GM10847 (cell line): ENCODE measurements around the gene ARHGEF3.

Experiments used
- POLR2A ChIP-seq: IDR thresholded peaks from 2 replicates; pipeline ENCODE4 v1.6.1; 2011; ENCODE audit not compliant: insufficient read length; ENCODE audit errors: extremely low read depth

The ARHGEF3 gene

DNA sequence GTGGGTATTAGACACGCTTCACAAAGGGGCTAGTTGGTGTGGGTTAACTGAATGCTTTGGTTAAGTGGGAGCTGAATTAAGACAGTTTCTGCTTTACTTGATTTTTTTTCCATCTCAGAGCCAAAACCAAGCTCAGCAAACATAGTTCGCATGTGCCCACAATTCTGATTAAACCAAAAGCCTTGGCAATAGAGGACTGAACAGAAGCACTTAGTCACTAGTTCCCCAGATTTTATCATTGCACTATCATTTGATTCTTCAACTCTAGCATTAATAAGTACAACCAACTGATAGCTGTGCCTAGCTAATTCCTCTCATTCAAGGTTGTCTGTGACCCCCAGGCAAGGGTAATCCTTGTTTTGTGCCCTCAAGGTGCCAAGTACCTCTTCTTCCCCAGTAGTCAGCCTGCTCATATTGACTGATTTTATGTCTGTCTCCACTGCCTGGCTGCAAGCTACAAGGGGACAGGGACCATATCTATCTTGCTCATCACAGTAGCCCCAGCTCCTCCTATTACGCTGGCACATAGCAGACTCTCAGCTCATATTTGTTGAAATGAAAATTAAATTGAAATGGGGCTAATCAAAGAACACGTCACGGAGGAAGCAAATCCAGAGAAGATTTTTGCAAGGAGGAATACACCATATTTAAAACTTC, 9.9 kb upstream of the ARHGEF3 start:
- TF ChIP-seq POLR2A, result no peak

DNA sequence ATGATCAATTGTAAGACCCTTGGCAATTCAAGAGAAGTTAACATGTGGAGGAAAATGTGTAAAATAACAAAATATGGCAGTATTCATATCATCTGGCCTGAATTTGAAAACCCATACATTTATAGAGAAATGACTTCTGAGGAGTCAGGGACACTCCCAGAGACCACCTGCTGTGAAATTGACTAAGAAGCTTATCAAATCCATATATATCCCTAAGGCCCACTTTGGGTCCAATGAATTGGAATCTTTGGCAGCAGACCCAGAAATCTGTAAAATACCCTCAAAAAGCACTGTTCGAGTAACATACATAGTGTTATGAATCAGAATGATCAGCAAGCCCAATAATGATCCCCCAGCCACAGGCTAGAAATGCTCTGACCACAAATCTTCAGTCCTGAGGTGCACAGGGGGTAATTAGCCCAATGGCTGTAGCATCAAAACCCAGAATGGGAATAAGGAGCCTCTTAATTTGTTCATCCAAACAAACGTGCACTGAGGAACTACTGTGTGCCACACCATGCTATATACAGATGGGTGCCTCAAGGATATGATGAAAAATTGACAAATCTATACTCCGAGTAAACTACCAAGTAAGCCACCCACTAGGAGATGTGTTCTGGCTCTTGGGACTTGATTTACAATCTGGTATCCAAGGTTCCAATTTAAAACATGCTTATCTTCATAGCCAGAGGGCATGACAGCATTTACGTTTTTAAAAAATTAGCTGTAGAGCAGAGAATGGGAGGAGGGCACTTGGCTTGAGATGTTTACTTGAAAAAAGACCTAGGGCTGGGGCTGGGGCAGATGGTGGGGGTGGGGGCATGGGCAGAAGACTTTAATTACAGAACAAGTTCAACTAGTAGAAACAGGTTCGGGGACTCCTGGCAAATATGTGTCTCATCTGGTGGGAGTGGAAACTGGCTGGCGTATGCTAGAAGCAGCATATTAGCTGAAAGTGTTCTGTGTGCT, 9.1 kb upstream of the ARHGEF3 start:
- no peak for TF ChIP-seq POLR2A

DNA sequence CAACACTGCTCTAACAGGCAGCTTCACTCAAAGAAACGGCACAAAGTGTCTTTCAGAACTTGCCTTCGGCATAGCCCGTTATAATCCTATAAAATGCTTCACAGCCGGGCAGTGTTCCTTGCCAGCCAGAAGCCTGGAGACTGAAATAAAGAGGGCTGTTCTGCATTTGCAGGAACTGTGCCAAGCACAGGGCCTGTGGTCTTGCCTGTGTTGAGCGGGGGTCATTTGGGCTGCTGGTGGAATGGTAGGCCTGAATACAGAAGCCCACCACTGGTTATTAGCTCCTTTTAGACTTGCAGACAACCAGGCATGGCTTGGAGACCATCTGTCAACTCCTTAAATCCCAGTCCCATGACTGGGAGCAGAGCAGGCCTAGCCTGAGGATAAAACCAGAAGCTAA, 4.7 kb upstream of the ARHGEF3 start:
- no peak for TF ChIP-seq POLR2A

DNA sequence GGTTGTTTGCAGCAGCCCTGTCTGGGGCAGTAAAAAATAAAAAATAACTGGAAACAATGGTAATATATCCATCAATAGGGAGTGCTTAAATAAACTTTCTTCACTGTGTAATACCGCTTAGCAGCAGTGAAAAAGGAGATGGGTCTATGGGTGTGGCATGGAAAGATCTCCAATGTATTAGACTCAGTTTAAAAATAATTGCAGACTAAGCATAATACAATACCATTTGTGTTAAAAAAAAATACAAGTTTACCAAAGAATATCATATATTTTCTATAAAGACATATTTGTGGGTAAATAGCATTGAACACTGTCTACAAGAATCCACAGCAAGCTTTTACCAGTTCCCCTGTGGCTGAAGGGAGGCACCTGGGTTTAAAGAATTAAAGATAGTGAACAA, 1.0 kb upstream of the ARHGEF3 start:
- TF ChIP-seq POLR2A, result no peak

DNA sequence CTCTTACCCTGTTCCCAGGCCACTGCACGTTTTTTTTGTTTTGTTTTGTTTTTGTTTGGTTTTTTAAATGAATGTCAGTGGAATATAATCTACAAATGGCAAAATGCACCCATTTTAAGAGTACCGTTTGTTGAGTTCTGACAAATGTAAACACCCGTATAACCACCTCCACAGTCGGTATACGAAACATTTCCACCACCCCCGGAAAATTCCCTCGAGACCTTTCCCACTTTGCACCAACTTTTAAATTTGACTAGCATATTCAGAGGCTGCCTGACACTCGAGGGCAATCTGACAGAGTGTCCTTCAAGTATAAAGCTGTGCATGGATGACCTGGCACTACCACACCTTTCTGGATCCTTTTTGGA, 613 bp upstream of the ARHGEF3 start:
- TF ChIP-seq POLR2A, result no peak

DNA sequence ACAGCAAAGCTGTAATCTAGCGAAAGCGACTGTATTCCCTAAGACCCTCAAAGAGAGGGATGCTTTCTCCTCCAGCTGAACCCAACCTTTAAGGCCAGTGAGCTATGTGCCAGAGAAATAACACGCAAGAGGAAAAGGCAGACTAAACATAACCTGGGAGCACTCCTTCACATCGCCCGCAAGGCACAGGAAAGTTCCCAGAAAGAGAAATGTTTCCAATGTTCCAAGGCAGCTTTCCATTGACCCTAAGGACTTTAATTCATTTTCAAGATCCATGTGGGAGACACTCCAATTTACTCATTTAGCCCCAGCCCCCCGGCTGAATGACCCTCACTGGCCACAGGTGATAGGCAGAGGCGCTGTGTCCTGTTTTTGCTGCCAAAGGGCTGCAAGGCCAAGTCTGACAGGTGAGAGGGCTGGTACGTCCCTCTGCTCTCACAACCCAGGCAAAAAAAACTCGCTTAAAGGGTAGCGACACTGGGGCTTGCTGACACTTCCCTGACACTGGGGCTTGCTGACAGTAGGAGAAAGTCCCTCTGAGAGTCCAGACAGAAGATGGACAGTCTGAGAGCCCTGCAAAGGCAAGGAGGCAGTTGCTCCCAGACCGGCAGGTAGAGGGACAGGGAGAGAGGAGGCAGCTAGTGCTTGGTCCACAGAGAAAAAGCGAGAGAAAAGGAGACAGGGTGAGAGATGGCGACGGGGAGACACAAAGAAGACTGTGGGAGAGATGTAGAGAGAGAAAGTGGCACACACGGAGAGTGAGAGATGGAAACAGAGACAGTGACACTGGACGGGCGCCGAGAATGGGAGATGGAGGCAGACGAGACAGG, 702 bp downstream of the ARHGEF3 start:
- TF ChIP-seq POLR2A, result no peak

DNA sequence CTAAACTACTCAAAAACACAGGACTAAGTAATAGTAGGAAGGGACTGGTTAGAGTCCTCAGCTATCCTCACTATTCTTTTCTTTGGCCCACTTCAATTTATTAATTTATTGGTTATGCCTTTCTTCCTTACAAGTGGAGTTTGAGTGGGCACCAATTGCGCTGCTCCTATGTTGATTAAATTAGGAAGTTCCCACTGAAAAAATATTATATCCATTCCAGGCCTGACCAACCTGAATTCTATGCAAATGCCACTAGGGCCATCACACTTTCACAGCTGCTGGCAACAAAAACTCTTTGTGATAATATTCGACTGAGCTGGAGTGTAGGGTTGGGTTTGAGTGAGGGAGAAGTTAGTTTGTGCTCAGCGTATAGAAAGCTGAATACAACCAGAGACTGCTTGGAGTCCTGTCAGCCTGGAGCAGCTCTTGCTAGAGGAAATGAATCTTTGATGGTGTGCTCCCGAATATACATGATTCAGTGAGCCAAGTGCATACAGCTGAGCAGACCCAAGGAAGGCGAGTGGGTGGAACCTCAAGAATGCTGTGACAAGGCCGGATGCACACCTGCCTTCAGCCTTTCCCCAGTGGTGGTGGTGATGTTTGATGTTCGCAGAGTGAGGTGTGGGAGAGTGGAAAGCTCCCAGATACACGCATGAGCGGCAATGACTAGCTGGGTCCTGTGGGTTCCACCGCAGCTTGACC, 1.5 kb downstream of the ARHGEF3 start:
- TF ChIP-seq POLR2A, result no peak

DNA sequence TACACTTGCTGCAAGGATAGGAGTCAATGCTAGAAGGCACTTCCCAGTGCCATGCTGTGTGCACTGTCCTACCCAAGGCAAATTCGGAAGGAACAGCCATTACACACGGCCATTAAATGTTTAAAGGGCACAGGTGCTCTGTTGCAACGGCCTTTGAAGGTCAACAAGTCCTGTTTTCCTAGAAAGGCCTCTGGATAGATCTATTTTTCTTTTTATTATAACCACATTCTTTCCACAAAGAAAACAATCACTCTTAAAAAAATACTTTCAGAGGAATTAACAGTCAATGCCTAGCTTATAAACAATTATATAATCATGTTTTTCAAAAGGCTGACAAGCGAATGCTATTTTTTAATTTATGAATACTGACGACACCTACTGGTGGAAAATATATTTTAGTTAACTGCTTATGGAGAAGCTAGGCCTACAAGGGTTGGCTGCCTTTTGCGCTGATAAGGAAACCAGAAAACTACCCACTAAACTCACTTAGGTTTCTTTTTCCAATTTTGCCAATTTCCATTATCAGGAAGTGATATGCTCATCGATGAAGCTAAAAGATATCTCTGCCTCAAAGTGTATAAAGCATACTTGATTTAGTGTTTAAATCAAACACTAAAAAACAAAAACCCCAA, 2.4 kb downstream of the ARHGEF3 start:
- no peak for TF ChIP-seq POLR2A

DNA sequence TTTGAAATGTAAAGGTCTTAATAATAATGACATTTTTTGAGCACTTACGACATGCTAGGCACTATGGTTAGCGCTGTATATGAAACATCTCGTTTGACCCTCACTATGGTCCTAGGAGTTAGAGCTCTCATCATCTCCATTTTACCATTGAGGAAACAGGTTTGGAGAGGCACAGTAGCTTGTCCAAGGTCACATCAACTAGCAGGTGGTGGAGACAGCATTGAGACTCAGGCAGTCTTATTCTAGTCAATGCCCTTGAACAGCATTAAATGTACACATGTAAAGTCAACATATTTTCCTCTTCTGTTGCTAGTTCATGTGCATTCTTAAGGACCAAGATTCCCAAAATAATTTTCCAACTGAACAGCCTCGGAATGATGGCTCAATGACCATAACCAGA, 4.8 kb downstream of the ARHGEF3 start:
- no peak for TF ChIP-seq POLR2A

DNA sequence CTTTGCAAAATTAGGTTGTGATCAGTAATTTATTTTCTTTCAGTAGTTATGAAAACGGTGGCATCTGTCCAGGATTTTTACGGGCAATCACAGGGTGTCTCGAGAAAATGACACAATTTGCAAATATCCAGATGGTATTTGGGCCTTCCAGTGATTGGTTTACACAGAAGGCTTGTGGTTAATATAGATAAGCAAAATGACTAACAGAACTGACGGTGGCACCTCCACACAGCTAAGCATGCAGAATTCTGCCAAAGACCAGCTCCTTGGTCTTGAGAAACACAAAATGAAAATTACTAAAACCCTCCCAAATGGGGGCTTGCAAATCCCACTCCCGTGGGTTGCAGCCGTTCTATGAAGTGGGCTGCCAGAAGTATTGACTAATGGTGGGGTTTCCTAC, 5.5 kb downstream of the ARHGEF3 start:
- TF ChIP-seq POLR2A, result no peak

DNA sequence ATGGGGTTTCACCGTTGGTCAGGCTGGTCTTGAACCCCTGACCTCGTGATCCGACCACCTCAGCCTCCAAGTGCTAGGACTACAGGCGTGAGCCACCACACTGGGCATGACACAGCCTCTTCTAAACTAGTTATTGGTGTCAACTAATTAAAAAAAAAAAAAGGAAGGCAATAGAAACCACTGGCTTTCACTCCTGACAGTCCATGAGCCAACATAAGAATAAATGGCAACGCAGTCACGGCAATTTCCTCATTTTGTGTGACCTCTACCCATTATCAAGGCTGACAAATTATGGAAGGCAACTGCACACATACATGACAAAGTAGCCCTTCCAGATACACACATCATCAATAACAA, 5.9 kb downstream of the ARHGEF3 start:
- TF ChIP-seq POLR2A, result no peak

DNA sequence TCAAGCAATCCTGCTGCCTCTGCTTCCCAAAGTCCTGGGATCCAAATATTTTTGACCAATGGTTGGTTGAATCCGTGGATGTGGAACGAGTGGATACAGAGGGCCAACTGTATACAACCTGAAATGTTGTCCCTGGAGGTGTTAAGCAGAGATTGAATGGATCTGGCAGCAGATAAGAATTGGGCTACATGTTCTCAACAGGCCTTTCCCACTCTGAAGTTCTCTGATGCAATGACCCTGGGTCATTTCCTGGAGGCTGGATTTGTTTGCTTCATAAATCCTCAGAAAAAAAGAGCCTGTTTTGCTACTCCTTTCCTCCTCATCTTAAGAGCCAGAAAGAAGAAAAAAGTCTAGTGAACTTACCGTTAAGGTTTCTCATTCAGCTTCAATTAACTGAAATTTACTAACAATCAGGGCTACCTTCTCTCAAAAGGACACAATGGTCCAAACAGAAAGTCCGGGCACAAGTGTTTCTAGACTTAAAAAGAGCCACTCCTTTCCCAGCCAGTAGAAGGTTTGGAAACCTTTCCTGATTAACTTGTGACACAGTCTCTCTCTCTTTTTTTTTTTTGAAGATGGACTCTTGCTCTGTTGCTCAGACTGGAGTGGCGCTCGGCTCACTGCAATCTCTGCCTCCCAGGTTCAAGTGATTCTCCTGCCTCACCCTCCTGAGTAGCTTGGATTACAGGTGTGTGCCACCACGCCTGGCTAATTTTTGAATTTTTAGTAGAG, 6.5 kb downstream of the ARHGEF3 start:
- no peak for TF ChIP-seq POLR2A

DNA sequence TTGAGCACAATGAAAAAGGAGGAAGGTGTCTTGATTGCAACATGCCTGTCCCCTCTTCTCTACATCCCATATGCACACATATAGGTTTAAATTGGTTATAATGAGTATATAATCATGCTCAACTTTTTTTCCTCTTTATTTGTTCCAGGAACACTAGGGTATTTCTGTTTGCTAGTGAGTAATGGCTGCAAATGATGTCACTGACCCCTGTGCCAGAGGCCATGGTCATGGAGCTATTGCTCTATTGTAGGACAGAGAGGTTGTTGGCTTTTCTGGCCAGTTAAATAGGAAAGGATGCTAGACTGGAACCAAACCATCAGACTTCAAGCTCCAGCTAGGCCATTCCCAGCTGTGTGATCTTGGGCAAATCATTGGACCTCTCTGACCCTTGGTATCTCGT, 9.6 kb downstream of the ARHGEF3 start:
- TF ChIP-seq POLR2A, result no peak
